Activated T-cell treated with anti-CD3 and anti-CD28 coated beads for 1 hour (primary cell): ENCODE measurements around the gene HPS5.
"Not testable (repeated sequence)": the region's sequence is repeated elsewhere in the genome, so short reads cannot be mapped to it uniquely, and the experiment has no call there.

Experiments used
- DNase-seq: peaks from one replicate; pipeline ENCODE4 v3.0.0-alpha.2; 2020; ENCODE audit warnings: low read depth

The HPS5 gene

DNA sequence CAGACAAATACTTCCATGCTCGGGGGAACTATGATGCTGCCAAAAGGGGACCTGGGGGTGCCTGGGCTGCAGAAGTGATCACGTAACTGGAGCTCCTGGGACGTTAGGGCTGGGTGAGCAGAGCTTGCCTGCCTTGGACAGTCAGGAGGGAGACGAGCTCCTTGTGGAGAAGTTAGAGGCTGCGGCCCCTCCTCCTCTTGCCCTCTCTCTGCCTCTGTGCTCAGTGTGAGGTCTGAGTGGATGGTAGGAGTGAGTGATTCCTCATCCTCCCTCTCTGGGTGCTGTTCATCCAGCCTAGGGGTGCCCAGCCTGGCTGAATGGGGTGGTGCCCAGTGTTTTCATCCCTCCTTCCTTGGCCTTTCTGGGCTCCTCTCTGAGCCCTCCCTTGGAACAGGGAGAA, 52.7 kb downstream of the HPS5 start:
- DNase-seq = not testable (repeated sequence)

DNA sequence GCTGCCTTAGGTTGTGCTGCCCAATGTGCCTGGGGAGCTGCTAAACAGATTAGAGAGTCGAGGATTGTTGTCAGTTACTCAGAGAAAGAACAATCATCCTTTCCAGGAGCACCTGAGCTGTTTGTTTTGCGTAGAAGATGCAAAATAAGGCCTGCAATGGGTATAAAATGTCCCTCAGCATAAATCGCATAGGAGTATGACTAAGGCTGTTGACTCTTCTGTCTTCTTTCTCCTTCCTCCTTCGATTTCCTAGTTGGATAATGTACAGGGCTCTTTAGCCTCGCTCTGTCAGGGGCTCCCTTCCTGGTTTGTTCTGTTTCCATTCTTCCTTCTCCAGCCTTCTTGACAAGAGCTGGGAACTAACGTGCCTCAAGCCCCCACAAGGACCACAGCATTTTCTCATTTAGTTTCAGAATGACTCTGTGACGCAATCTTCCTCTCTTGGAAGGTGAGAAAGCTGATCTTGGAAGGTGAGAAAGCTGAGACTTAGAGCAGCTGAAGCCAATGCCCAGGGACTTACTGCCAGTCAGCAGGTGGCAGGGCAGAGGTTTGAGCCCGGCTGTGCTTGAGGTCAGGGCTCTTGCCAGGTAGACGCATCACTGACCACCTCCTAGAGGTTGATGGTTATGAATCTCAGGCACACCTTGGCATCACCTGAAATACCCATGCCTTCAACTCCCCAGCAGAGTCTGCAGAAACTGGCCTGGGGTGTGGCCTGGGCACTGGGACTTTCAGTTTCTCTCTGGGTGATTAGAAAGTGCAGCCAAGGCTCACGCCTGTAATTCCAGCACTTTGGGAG, 54.4 kb downstream of the HPS5 start:
- DNase-seq = not testable (repeated sequence)

DNA sequence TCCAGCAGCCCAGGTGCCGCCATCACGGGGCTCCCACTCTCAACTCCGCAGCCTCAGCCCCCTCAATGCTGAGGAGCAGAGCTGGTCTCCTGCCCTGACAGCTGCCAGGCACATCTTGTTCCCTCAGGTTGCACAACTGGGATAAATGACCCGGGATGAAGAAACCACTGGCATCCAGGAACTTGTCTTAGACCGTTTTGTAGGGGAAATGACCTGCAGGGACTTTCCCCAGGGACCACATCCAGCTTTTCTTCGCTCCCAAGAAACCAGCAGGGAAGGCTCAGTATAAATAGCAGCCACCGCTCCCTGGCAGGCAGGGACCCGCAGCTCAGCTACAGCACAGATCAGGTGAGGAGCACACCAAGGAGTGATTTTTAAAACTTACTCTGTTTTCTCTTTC, 56.0 kb downstream of the HPS5 start, which contains the start of gene SAA1:
TSS of gene SAA1 (plus strand) at position 316 of the 400 bp plus-strand sequence. CDS start 624 bp downstream, outside the sequence.
- no peak for DNase-seq

DNA sequence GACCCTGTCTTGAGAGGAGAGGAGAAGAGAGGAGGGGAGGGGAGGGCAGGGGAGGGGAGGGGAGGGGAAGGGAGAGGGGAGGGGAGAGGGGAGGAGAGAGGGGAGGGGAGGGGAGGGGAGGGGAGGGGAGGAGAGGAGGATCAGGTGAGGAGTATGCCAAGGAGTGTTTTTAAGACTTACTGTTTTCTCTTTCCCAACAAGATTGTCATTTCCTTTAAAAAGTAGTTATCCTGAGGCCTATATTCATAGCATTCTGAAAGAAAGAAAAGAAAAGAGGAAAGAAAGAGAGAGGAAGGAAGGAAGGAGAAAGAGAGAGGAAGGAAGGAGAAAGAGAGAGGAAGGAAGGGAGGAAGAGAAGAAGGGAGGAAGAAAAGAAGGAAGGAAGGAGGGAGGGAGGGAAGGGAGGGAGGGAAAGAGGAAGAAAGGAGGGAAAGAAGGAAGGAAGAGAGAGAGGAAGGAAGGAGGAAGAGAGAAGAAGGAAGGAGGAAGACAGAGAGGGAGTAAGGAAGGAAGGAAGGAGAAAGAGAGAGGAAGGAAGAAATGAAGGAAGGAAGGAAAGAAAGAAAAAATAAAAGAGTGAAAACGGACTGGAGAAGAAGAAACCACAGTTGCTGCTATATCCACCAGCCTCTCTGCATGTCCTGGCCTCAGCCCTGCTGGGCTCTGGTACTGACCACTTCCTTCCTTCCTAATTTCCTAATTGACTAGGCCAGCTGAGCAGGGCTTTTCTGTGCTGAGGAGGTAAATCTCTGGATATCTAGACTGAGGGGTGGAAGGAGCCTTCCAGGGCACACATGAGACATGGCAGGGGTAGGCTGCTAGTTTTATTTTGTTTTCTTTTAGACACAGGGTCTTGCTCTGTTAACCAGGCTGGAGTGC, 57.0 kb downstream of the HPS5 start:
- no peak for DNase-seq

DNA sequence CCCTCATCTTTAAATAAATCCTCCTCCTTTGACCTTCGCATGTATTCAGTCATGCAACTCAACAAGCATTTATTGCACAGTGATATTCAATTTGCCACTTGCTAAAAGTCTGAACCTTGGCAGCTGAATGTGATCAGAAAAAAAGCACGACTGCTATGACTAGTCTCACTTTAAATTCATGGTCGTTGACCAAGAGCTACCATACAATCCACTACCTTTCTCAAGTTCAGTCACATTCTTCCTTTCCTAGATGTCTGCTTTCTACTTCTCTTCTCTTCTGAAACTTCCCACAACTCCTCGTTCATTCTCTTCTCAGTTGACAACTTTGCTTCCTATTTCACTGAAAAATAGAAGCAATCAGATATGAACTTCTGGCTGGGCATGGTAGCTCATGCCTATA, 57.9 kb downstream of the HPS5 start:
- DNase-seq = no peak

DNA sequence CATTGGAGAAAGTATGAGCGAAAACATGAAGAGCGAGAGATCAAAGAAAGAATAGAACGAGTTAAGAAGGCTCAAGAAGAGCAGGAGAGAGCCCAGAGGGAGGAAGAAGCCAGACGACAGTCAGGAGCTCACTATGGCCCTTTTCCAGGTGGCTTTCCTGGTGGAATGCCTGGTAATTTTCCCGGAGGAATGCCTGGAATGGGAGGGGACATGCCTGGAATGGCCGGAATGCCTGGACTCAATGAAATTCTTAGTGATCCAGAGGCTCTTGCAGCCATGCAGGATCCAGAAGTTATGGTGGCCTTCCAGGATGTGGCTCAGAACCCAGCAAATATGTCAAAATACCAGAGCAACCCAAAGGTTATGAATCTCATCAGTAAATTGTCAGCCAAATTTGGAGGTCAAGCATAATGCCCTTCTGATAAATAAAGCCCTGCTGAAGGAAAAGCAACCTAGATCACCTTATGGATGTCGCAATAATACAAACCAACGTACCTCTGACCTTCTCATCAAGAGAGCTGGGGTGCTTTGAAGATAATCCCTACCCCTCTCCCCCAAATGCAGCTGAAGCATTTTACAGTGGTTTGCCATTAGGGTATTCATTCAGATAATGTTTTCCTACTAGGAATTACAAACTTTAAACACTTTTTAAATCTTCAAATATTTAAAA, 59.1 kb downstream of the HPS5 start:
- not testable (repeated sequence) for DNase-seq

DNA sequence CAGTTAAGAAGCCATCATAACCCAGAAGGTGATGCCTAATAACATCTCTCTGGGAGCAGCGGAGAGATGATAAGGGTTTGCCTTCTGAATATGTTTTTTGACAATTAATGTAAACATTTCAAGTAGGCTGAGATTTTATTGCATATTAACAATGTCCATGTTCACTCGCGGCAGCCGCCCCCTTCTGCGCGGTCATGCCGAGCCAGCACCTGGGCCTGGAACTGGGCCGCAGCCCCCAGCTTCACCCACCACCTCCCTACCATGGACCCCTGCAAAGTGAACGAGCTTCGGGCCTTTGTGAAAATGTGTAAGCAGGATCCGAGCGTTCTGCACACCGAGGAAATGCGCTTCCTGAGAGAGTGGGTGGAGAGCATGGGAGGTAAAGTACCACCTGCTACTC, 60.2 kb downstream of the HPS5 start:
- DNase-seq = no peak

DNA sequence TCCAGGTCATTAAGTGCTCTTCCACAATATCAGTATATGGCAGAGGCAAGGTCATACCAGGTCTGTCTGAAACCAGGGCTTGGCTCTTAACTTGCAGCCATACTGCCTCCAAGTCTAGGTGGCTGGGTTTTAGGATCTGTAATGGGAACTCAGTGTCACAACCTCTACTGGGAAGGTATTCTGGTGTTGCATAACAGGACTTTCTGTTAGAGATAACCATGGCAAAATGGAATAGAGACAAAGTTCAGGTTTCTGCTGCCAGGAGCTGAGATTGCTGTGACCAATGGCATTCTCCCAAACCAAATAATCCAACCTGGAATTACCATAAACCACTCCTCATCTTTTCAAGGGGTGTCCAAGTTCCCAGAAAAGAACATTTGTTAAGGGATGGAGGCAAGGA, 62.7 kb downstream of the HPS5 start:
- DNase-seq = no peak

DNA sequence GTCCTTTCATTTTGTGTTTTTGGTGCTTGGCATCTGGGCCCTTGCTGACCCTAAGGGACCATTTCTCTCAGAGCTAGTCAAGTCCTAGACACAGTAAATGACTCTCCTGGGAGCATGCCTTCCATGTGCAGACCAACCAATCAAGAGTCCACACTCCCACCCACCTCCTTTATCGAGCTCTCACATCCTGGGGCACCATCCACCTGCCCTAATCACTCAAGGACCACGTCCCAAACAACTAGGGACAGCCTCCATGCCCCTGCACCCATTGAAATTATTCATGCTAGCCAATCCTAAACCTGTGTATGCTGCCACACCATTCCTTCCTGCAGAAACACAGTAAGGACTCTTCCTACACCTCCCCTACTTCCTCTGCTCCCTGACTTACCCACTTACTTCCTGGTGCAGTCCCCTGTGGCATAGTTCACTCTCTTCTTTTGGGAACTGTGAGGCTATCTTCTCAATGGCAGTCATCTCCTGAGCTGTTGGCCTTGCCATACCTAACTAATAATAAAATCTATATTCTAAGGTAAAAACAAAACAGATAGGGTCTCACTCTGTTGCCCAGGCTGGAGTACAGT, 67.1 kb downstream of the HPS5 start:
- DNase-seq = no peak

DNA sequence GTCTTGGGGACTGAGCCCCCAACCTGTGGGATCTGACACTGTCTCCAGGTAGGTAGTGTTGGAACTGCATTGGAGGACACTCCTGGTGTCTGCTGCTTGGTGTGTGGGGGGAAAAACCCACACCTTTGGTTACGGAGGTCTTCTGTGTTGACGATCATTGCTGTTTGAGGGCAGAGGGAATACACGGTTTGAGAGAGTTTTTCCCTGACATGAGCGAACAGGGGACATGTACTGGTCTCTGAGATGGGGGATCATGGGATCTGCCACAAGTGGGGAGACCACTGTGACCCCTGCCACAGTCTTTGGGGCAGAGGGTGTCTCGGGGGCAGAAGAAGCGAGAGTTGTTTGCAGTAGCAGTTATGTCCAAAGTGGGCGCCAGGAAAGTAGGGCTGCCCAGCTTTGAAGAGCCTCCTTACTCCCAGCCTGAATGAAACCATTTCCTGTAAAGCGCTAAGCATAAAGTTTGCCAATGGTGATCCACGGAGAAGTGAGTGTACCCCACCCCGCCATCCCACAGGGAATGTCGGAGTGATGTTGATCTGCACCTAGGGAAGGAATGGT, 68.1 kb downstream of the HPS5 start:
- no peak for DNase-seq

DNA sequence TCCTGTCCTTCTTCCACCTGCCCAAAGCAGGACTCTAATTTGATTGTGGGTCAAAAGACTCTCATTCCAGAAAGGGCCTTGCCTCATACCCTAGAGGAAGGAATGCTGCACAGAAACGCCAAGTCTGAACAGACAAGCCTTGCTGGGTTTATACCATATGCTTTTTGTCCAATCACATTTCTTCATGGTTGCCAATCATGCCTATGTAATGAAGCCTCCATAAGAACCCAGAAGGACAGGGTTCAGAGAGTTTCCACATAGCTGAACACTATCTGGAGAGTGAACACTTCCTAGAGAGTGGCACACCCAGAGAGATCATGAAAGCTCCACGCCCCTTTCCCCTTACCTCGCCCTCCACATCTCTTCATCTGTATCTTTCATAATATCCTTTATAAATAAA, 68.7 kb downstream of the HPS5 start:
- no peak for DNase-seq

DNA sequence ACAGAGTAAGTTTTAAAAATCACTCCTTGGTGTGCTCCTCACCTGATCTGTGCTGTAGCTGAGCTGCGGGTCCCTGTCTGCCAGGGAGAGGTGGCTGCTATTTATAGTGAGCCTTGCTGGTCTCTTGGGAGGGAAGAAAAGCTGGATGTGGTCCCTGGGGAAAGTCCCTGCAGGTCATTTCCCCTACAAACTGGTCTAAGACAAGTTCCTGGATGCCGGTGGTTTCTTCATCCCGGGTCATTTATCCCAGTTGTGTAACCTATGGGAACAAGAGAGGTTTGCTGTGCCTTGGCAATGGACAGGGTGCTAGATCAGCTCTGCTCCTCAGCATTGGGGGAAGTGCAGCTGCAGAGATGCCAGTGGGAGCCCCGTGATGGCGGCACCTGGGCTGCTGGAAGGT, 73.4 kb downstream of the HPS5 start, which contains the start of gene SAA2:
TSS of gene SAA2 (minus strand) at position 108 of the 400 bp plus-strand sequence. CDS start 657 bp downstream, outside the sequence.
- no peak for DNase-seq

DNA sequence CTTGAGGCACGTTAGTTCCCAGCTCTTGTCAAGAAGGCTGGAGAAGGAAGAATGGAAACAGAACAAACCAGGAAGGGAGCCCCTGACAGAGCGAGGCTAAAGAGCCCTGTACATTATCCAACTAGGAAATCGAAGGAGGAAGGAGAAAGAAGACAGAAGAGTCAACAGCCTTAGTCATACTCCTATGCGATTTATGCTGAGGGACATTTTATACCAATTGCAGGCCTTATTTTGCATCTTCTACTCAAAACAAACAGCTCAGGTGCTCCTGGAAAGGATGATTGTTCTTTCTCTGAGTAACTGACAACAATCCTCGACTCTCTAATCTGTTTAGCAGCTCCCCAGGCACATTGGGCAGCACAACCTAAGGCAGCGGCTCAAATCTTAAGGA, 74.8 kb downstream of the HPS5 start:
- DNase-seq = not testable (repeated sequence)

DNA sequence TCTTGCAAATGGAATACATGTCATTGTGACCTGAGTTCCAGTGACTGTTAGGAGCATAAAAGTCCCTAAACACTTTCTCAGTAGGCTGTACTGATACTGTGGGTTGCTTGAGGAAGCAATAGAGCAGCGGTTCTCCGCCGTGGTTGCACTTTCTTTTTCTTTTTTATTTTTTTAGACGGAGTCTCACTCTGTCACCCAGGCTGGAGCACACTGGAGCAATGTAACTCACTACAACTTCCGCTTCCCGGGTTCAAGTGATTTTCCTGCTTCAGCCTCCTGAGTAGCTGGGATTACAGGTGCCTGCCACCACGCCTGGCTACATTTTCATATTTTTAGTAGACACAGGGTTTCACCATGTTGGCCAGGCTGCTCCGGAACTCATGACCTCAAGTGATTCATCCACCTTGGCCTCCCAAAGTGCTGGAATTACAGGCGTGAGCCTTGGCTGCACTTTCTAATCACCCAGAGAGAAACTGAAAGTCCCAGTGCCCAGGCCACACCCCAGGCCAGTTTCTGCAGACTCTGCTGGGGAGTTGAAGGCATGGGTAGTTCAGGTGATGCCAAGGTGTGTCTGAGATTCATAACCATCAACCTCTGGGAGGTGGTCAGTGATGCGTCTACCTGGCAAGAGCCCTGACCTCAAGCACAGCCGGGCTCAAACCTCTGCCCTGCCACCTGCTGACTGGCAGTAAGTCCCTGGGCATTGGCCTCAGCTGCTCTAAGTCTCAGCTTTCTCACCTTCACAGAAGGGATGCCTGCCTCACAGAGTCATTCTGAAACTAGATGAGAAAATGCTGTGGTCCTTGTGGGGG, 75.4 kb downstream of the HPS5 start:
- DNase-seq = not testable (repeated sequence)

DNA sequence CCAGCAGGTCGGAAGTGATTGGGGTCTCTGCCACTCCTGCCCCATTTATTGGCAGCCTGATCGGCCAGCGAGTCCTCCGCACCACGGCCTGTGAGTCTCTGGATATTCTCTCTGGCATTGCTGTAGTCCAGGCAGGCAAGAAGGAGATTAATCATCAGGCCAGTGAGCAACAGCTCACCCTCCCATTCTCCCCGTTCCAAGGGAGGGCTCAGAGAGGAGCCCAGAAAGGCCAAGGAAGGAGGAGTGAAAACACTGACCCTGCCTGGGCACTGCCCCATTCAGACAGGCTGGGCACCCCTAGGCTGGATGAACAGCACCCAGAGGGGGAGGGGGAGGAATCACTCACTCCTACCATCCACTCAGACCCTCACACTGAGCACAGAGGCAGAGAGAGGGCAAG, 76.5 kb downstream of the HPS5 start:
- no peak for DNase-seq

DNA sequence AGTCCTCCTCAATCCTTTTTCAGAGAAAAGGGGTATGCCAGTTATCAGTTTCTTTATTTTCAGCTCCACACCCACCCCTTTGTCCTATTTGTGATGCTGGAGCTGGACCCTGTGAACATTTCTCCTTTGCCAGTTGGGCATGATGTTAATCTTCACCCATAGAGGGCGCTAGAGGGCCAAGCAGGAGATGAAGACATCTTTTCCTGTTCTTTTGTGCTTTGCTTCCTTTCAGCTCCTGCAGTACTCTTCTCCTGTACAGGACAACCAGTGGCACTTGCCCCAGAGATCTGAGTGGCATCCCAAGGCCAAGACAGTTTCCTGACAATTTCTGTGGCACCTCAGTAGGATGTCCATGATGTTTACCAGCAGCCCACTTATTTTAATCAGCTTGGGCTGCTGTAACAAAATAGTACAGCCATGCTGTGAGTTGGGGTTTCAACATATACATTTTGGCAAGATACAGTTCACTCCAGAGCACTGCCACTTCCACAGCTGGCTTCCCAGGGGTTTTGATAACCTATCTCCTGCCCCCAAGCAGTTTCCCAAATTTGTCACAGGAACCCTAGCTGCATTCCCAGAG, 78.1 kb downstream of the HPS5 start:
- peak; percentile 33 for DNase-seq

DNA sequence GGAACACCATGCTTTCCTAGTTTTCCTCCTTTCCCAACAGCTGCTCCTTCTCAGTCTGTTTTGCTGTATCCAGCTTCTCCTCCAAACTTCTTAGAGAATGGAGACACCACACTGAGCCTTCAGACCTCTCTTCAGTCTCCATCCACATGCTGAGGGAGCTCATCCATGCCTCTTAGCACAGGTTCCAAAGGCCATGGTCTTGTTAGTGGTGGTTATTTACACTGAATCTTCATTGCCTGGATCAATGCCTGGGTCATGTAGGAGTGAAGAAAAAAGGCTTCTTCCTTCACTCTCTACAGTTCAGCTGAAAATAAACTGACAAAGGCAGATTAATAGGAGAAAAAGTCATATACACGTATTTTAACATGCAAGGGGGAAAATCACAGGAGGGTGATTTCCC, 82.3 kb downstream of the HPS5 start:
- DNase-seq = no peak

DNA sequence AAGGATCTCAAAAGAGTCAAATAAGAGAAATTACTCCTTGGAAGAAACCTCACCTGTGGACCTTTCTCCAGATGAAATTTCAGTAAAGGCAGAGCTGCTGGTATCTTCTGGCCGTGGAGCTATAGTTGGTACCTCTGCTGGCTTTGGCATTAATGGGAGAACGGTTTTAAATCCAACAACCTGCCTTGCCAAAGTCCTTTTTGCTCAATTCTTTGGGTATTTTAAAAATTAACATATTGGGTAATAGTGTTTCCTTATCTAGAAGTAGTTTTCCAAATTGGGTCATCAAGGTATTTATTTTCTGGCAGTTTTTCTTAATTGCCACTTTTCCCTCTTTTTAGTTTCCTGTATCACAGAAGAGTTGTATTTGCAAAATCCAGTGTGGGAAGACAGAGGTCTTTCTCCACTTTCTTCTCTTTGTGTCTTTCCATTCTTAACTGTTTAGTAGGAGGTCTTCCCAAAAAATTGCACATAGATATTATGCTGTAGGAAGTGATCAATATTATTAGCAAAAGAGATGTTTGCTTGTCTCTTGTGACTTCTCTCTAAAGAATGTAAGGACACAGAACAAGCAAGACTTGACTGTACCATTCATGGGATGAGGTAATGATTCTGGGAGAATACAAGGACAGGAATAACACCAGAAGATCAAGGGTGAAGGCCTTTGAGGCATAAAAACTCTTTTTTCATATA, 85.1 kb downstream of the HPS5 start, which contains the start of gene SAA4:
TSS of gene SAA4 (minus strand) at position 139 of the 693 bp plus-strand sequence. CDS start 876 bp downstream, outside the sequence.
- DNase-seq = no peak
